Measurements from ENCODE around the gene CCDC63. TPM values are rescaled to one million over a fixed set of nuclear protein-coding genes. Genes with fewer than 3 reads are reported as not detected.
A peak's percentile ranks its signal among the peaks of the same experiment; 100 is the strongest.

Gene CCDC63
- total and polyA plus RNA-seq, 9 of the 15 experiments (the other 6 are each of a cell fraction or from before 2014, with no cell fraction given) = not detected

GRCh38 chr12:110893956-110894355 lies 47.2 kb downstream of the CCDC63 start (continued):
- no peak for TF ChIP-seq ZBTB49 (CRISPR knock-in tag; IDR thresholded peaks at IDR 0.05; ENCODE audit: borderline replicate concordance)
- peak; percentile 58; the same call in 1 of the 2 replicates for TF ChIP-seq SMARCA5 (IDR thresholded peaks at IDR 0.05)
- TF ChIP-seq RBM25 (IDR thresholded peaks at IDR 0.05; ENCODE audit: low read depth, low read length, severe bottlenecking) = peak; percentile 94
- peak; percentile 59; the same call in 1 of the 2 replicates for TF ChIP-seq ZNF121 (CRISPR knock-in tag; conservative IDR thresholded peaks at IDR 0.05)
- TF ChIP-seq ZBTB5 (IDR thresholded peaks at IDR 0.05) = no peak

DNA sequence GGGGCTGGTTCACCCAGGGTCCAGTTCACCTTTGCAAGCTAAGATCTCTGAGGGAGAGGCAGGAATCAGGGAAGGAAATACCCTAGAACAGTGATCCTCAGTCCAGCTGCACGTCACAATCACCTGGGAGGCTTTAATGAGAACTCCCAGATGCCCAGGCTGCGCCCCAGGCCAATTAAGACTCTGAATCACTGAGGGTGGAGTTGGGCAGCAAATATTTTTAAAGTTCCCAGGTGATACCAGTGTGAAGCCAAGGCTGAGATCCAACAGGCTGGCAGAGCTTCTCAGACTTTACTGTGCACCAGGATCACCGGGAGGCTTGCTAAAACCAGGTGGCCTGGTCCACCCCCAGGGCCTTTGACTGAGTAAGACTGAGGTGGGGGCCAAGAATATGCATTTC lies 49.8 kb downstream of the CCDC63 start:
- 2% methylated on average over 3 of the region's 3 CpGs for WGBS (ENCODE audit: insufficient coverage, low coverage, missing lambda C conversion rate)
- no peak overlapping the region for H2AFZ ChIP-seq (ENCODE audit: low read depth, low read length)
- H3K9me1 ChIP-seq (ENCODE audit: control insufficient read depth, insufficient read depth, low read length) = no peaks in the 10 kb centered on the region
- no peak overlapping the region for H3K9ac ChIP-seq (ENCODE audit: insufficient read depth in 1 of 2, low read depth in 2 of 2, low read length in 2 of 2)
- no peaks in the 10 kb centered on the region for H3K79me2 ChIP-seq (ENCODE audit: control insufficient read depth, insufficient read depth, low read length)
- H3K27ac ChIP-seq (ENCODE audit: extremely low read depth, low read depth, low read length) = no peak overlapping the region
- in situ Hi-C loops (cut with MboI) = no loop called here
- intact Hi-C loops (cut with micrococcal nuclease) = no loop called here
- ChIA-PET CTCF (ENCODE audit: low intra/inter-chr PET ratio) (no interaction called here), POLR2A (interaction anchor here (1.1 kb wide), 1 partner anchor 13 kb away, joined by 3 read pairs; no protein-coding TSS in a partner anchor)
- no peaks in the 10 kb centered on the region for H4K20me1 ChIP-seq (replicated peaks; ENCODE audit: control insufficient read depth, insufficient read depth, low read length)
- DNase-seq (ENCODE audit: extremely low read depth in 1 of 4, low spot score in 3 of 4) (no peak), ATAC-seq (no peak), FAIRE-seq (no peak)
- no peak overlapping the region for H3K4me2 ChIP-seq (ENCODE audit: insufficient read depth, low read length)
- no peaks in the 10 kb centered on the region for H3K36me3 ChIP-seq (ENCODE audit: control insufficient read depth, insufficient read depth, low read length)
- BruUV-seq (replicated peaks) = no TSS peak
- H3K27me3 ChIP-seq (ENCODE audit: control insufficient read depth in 2 of 2, insufficient read depth in 2 of 2, low read length in 2 of 2) = peaks cover 0 to 13% of the 10 kb centered on the region in 2 experiments; a peak in 2 of 5 replicates
- no peaks in the 10 kb centered on the region for H3K9me3 ChIP-seq (replicated peaks; ENCODE audit: control insufficient read depth, insufficient read depth, low read depth, low read length)
- peaks cover 0 to 4% of the 10 kb centered on the region in 2 experiments; a peak in 1 of 5 replicates for H3K4me1 ChIP-seq (replicated peaks in 1 of 2; ENCODE audit: control insufficient read depth in 2 of 2, insufficient read depth in 2 of 2, low read length in 2 of 2)
- no peak overlapping the region for H3K4me3 ChIP-seq
- TF ChIP-seq KLF13 (tag; IDR thresholded peaks at IDR 0.05; ENCODE audit: borderline replicate concordance, low read depth) (no peak), ZNF668 (CRISPR knock-in tag; IDR thresholded peaks at IDR 0.05) (no peak), STAT6 (CRISPR knock-in tag; IDR thresholded peaks at IDR 0.05) (no peak), SMAD3 (CRISPR knock-in tag; conservative IDR thresholded peaks at IDR 0.05) (no peak), E2F1 (CRISPR knock-in tag; IDR thresholded peaks at IDR 0.05) (no peak), TAF7 (tag; IDR thresholded peaks at IDR 0.05) (no peak)

All from K562 (cell line).